IPS-18a (cell line): ENCODE data around the gene KDM2B.

ENCODE experiments used
- H3K27ac ChIP-seq: one replicate; pipeline ENCODE4 v1.5.1; 2013; ENCODE audit warnings: low read length
- H3K27me3 ChIP-seq: one replicate; pipeline ENCODE4 v1.6.1; 2013; ENCODE audit warnings: mild to moderate bottlenecking, low read length; ENCODE audit not compliant: control insufficient read depth, insufficient read depth
- H3K36me3 ChIP-seq: one replicate; pipeline ENCODE4 v1.6.1; 2013; ENCODE audit warnings: low read depth, low read length; ENCODE audit not compliant: control insufficient read depth
- H3K4me1 ChIP-seq: one replicate; pipeline ENCODE4 v1.6.1; 2013; ENCODE audit warnings: low read depth, low read length; ENCODE audit not compliant: control insufficient read depth
- H3K4me3 ChIP-seq: one replicate; pipeline ENCODE4 v1.5.1; 2013; ENCODE audit warnings: low read length
- H3K9ac ChIP-seq: one replicate; pipeline ENCODE4 v1.6.1; 2013; ENCODE audit warnings: mild to moderate bottlenecking, low read length, moderate library complexity
- H3K9me3 ChIP-seq: one replicate; pipeline ENCODE4 v1.6.1; 2013; ENCODE audit warnings: low read depth, low read length; ENCODE audit not compliant: control insufficient read depth

KDM2B gene

GRCh38 chr12:121519227-121519626, 61.6 kb downstream of the KDM2B start:
- no peak overlapping the region for H3K27ac ChIP-seq
- H3K9me3 ChIP-seq, result no peaks in the 10 kb centered on the region
- peaks cover 29% of the 10 kb centered on the region for H3K36me3 ChIP-seq
- no peak overlapping the region for H3K9ac ChIP-seq
- H3K4me3 ChIP-seq, result no peak overlapping the region
- peaks cover 3% of the 10 kb centered on the region for H3K4me1 ChIP-seq
- no peaks in the 10 kb centered on the region for H3K27me3 ChIP-seq

DNA sequence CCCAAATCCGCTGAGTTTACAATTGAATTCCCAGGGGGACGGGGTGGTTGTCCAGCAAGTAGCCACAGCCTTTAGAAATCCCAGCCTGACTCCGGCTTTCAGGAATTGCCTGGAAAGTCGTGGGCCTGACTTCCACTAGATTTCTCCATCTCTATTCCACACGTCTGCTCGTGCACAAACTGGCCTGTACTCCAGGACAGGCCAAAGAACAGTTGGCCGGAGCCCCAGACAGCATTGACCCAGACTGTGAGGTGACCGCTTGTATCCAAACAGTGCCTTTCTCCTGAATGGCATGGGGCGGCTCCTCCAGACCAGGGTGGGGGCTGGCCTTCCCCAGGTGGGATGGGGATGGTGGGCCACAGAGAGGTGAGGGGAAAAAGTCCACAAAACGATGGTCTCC, 62.2 kb downstream of the KDM2B start:
- H3K36me3 ChIP-seq, result peaks cover 29% of the 10 kb centered on the region
- H3K4me3 ChIP-seq, result no peak overlapping the region
- H3K9me3 ChIP-seq, result no peaks in the 10 kb centered on the region
- H3K4me1 ChIP-seq, result peaks cover 3% of the 10 kb centered on the region
- H3K9ac ChIP-seq, result no peak overlapping the region
- no peaks in the 10 kb centered on the region for H3K27me3 ChIP-seq
- H3K27ac ChIP-seq, result no peak overlapping the region

GRCh38 chr12:121516437-121517011, 64.3 kb downstream of the KDM2B start:
- H3K27me3 ChIP-seq, result no peaks in the 10 kb centered on the region
- H3K27ac ChIP-seq, result no peak overlapping the region
- H3K36me3 ChIP-seq, result peaks cover 46% of the 10 kb centered on the region
- no peak overlapping the region for H3K4me3 ChIP-seq
- H3K9me3 ChIP-seq, result no peaks in the 10 kb centered on the region
- no peak overlapping the region for H3K9ac ChIP-seq
- peaks cover 3% of the 10 kb centered on the region for H3K4me1 ChIP-seq

DNA sequence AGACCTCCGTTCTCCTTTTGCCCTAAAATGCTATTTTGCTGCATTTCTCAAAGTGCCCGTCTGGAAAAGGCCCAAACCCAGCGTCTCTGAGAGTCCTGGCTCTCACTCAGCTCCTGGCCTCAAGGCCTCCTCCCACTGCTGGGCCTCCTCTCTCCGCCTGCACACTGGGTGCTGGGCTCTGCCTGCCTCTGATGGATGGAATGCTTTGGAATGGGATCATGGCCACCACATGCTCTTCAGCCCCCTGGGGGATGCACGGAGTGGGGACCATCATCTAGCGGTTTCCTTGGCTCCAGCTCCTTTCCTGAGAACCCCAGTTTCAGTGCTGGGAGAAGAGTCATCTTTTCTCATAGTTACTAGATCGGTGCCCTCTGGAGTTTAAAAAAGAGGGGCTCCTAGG, 65.2 kb downstream of the KDM2B start:
- no peaks in the 10 kb centered on the region for H3K9me3 ChIP-seq
- H3K4me1 ChIP-seq, result peaks cover 3% of the 10 kb centered on the region
- H3K9ac ChIP-seq, result no peak overlapping the region
- no peak overlapping the region for H3K4me3 ChIP-seq
- H3K36me3 ChIP-seq, result peaks cover 41% of the 10 kb centered on the region
- H3K27ac ChIP-seq, result no peak overlapping the region
- H3K27me3 ChIP-seq, result no peaks in the 10 kb centered on the region

GRCh38 chr12:121514184-121514742, 66.6 kb downstream of the KDM2B start:
- peaks cover 38% of the 10 kb centered on the region for H3K36me3 ChIP-seq
- no peak overlapping the region for H3K9ac ChIP-seq

DNA sequence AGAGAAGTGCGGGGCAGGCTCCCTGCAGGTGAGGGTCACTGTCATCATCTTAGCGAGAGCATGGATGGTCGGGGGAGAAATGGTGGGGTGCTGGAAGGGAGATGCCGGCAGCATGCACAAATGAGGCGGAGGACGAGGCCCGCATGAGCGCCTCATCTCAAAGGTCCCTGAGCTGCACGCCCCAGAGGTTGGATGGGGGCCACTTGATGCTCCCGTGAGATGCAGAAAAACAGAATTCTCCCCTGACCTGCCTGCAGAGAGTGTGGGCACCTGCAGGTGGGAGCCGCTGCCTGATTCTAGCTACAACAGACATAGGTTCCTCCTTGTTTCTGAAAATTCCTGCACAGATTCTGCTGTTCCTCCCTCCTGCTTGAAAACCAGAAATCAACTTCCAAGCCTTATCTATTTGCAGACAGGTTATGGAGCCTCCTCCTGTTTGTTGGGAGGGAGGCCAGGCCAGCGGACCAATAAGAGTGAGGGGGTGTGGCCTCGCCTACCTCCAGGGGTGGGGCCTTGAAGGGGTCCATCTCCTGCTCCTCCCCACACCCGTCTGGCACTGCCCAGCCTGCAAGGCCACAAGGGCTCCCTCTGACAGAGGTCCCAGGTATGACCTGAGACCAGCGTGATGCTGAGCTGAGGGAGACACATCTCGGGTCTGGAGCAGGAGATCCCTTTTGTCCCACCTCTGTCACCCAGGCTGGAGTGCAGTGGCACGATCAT, 67.2 kb downstream of the KDM2B start:
- peaks cover 3% of the 10 kb centered on the region for H3K4me1 ChIP-seq
- H3K4me3 ChIP-seq, result no peak overlapping the region
- H3K27ac ChIP-seq, result no peak overlapping the region
- H3K36me3 ChIP-seq, result peaks cover 38% of the 10 kb centered on the region
- H3K9ac ChIP-seq, result no peak overlapping the region
- no peaks in the 10 kb centered on the region for H3K27me3 ChIP-seq
- no peaks in the 10 kb centered on the region for H3K9me3 ChIP-seq

More at GRCh38 chr12:121514184-121514742, 66.6 kb downstream of the KDM2B start:
- H3K27ac ChIP-seq, result no peak overlapping the region
- H3K4me1 ChIP-seq, result peaks cover 3% of the 10 kb centered on the region
- no peaks in the 10 kb centered on the region for H3K27me3 ChIP-seq
- H3K9me3 ChIP-seq, result no peaks in the 10 kb centered on the region
- no peak overlapping the region for H3K4me3 ChIP-seq

DNA sequence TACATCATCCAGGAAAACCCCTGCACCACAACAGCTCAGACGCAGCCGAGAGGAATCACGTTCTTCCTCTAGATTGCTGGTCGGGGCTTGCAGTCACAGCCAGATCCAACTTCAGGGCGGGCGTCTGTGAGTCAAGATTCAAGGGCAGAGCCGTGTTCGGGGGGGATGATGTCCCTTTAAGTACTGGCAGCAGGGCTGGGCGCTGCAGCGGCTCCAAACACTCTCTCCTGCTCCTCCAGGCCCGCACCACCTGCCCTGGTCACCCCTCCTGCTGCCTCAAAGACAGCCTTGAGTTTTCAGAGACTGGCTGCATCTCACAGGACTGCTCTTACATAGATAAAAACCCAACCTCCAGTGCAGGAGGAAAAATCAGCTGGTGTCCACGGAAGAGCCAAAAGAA, 68.3 kb downstream of the KDM2B start:
- no peak overlapping the region for H3K4me3 ChIP-seq
- no peak overlapping the region for H3K27ac ChIP-seq
- H3K27me3 ChIP-seq, result no peaks in the 10 kb centered on the region
- H3K36me3 ChIP-seq, result peaks cover 43% of the 10 kb centered on the region
- no peaks in the 10 kb centered on the region for H3K9me3 ChIP-seq
- H3K4me1 ChIP-seq, result peaks cover 3% of the 10 kb centered on the region
- H3K9ac ChIP-seq, result no peak overlapping the region

DNA sequence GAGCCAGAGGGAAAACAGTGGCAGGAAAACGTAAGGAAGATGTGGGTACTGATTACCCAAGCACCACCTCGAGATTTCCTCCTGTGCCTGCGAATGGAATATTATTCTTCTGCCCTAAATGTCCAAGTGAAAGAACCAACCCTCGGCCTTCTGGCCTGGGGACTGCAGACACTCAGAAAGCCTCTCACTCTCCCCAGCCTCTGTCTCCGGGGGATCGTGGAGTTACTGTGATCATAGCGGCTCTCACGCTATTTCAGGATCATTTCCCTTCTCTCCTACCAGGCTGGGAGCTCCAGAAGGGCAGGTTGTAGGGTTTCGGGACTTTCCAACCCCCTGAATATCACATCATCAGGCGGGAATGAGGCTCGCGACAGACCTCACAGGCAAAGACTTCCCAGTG, 68.9 kb downstream of the KDM2B start:
- peaks cover 43% of the 10 kb centered on the region for H3K36me3 ChIP-seq
- no peaks in the 10 kb centered on the region for H3K9me3 ChIP-seq
- H3K27me3 ChIP-seq, result no peaks in the 10 kb centered on the region
- peaks cover 3% of the 10 kb centered on the region for H3K4me1 ChIP-seq
- no peak overlapping the region for H3K9ac ChIP-seq
- H3K27ac ChIP-seq, result no peak overlapping the region
- no peak overlapping the region for H3K4me3 ChIP-seq

DNA sequence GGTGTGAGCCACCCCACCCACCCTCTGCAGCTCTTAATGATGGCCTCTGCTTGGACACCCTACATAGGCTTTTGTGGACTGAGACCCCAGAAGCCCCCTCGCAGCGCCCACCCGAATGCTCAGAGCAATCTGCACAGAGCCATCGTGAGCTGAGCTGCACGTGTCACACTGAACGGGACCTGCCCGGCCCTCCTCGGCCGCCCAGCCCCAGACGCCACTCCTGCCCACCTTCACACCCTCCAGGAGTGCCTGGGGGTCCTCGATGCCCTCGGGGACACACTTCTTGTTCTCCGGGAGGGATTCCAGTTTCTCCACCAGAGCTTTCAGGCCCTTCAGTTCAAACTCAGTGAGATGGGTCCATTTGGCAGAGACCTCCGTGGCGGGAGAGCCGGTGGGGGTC, 71.5 kb downstream of the KDM2B start:
- no peak overlapping the region for H3K9ac ChIP-seq
- no peak overlapping the region for H3K27ac ChIP-seq
- H3K36me3 ChIP-seq, result peaks cover 45% of the 10 kb centered on the region
- H3K4me3 ChIP-seq, result no peak overlapping the region
- no peaks in the 10 kb centered on the region for H3K27me3 ChIP-seq
- no peaks in the 10 kb centered on the region for H3K4me1 ChIP-seq
- H3K9me3 ChIP-seq, result no peaks in the 10 kb centered on the region

DNA sequence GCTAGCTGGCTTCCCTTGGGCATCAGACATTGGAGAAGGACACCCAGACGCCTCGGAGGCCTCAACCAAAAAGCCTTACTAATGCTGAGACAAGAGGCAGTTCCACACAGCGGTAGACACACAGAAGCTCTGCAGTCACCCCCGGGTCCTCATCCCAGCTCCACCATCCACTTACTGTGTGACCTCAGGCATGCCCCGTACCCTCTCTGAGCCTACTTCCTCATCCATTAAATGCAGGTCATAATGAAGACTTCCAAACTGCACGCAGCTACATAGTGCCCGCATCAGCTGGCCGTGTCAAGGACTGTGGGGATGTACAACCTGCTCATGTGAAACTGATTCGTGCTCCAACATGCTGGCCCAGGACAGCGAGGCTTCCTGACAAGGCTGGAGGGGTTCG, 72.3 kb downstream of the KDM2B start:
- Histone ChIP-seq H3K27me3 (no peaks in the 10 kb centered on the region), H3K9me3 (no peaks in the 10 kb centered on the region), H3K4me1 (no peaks in the 10 kb centered on the region), H3K27ac (no peak overlapping the region), H3K36me3 (peaks cover 51% of the 10 kb centered on the region), H3K9ac (no peak overlapping the region), H3K4me3 (no peak overlapping the region)

GRCh38 chr12:121507984-121508383, 72.8 kb downstream of the KDM2B start:
- no peaks in the 10 kb centered on the region for H3K4me1 ChIP-seq
- no peaks in the 10 kb centered on the region for H3K9me3 ChIP-seq
- no peak overlapping the region for H3K9ac ChIP-seq
- H3K27ac ChIP-seq, result no peak overlapping the region
- peaks cover 53% of the 10 kb centered on the region for H3K36me3 ChIP-seq
- H3K4me3 ChIP-seq, result no peak overlapping the region
- no peaks in the 10 kb centered on the region for H3K27me3 ChIP-seq

GRCh38 chr12:121507245-121507644, 73.6 kb downstream of the KDM2B start:
- no peak overlapping the region for H3K27ac ChIP-seq
- H3K4me1 ChIP-seq, result no peaks in the 10 kb centered on the region
- no peaks in the 10 kb centered on the region for H3K9me3 ChIP-seq
- no peak overlapping the region for H3K9ac ChIP-seq
- H3K4me3 ChIP-seq, result no peak overlapping the region
- H3K27me3 ChIP-seq, result no peaks in the 10 kb centered on the region
- peaks cover 46% of the 10 kb centered on the region for H3K36me3 ChIP-seq
